Coronary artery (tissue), 2 donors: ENCODE measurements around the gene CLCN3.
"Not testable (repeated sequence)": the region's sequence is repeated elsewhere in the genome, so short reads cannot be mapped to it uniquely, and the experiment has no call there.

ENCODE experiments used
- DNase-seq: peaks from one replicate; pipeline ENCODE4 v3.0.0-alpha.2; 2017; ENCODE audit warnings: low spot score
- H3K27ac ChIP-seq, 2 donors: fragments of 200-600 bp; sonication (generic); one replicate each; pipeline ENCODE4 v1.5.1; 2016 to 2019
- H3K4me3 ChIP-seq: fragments of 200-600 bp; sonication (generic); 2 replicates; pipeline ENCODE4 v1.5.1; 2016; ENCODE audit warnings: mild to moderate bottlenecking, moderate library complexity
- TF ChIP-seq, protein P1 (sequence below): fragments of 200-600 bp; sonication (generic); IDR thresholded peaks from one replicate; pipeline ENCODE4 v1.5.1; 2019; ENCODE audit warnings: antibody characterized with exemption

CLCN3 gene

DNA sequence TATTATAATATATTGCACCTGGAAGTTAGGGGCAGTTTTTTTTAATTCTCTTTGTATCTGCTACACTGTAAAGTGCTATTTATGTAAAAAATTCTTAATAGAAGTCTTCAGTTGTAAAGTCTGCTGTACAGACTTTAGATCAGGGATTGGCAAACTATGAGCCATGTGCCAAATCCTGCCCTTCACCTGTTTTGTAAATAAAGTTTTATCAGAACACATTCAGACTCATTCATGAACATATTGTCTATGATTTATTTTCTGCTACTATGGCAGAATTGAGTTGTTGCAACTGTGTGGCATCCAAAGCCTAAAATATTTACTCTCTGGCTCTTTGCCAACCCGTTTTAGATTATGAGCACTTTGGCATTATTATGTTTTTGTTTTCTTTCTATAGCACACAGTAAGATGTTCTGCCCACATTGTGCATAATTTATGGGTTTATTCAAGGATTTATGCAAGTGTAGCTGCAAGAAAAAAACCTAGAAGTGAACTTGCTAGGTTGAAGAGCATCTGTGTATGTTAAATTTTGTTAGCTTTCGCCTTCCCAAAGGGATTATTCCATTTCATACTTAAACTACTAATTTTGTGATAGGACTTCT, 56.9 kb downstream of the CLCN3 start:
- no peak for DNase-seq

DNA sequence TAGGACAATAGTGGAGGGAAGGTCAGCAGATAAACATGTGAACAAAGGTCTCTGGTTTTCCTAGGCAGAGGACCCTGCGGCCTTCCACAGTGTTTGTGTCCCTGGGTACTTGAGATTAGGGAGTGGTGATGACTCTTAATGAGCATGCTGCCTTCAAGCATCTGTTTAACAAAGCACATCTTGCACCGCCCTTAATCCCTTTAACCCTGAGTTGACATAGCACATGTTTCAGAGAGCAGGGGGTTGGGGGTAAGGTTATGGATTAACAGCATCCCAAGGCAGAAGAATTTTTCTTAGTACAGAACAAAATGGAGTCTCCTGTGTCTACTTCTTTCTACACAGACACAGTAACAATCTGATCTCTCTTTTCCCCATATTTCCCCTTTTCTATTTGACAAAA, 58.1 kb downstream of the CLCN3 start:
- H3K4me3 ChIP-seq, H3K27ac ChIP-seq, DNase-seq: not testable (repeated sequence)

More for the DNA sequence above, 56.9 kb downstream of the CLCN3 start:
- TF ChIP-seq, protein P1, sequence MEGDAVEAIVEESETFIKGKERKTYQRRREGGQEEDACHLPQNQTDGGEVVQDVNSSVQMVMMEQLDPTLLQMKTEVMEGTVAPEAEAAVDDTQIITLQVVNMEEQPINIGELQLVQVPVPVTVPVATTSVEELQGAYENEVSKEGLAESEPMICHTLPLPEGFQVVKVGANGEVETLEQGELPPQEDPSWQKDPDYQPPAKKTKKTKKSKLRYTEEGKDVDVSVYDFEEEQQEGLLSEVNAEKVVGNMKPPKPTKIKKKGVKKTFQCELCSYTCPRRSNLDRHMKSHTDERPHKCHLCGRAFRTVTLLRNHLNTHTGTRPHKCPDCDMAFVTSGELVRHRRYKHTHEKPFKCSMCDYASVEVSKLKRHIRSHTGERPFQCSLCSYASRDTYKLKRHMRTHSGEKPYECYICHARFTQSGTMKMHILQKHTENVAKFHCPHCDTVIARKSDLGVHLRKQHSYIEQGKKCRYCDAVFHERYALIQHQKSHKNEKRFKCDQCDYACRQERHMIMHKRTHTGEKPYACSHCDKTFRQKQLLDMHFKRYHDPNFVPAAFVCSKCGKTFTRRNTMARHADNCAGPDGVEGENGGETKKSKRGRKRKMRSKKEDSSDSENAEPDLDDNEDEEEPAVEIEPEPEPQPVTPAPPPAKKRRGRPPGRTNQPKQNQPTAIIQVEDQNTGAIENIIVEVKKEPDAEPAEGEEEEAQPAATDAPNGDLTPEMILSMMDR = no peak
- no peak overlapping the region for H3K27ac ChIP-seq
- H3K4me3 ChIP-seq = no peak overlapping the region

DNA sequence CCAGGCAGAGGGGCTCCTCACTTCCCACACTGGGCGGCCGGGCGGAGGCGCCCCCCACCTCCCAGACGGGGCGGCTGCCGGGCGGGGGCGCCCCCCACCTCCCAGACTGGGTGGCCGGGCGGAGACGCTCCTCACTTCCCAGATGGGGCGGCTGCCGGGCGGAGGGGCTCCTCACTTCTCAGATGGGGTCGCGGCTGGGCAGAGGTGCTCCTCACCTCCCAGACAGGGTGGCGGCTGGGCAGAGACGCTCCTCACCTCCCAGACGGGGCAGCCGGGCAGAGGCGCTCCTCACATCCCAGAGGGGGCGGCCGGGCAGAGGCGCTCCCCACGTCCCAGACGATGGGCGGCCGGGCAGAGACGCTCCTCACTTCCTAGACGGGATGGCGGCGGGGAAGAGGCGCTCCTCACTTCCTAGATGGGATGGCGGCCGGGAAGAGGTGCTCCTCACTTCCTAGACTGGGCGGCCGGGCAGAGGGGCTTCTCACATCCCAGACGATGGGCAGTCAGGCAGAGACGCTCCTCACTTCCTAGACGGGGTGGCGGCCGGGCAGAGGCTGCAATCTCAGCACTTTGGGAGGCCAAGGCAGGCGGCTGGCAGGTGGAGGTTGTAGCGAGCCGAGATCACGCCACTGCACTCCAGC, 58.7 kb downstream of the CLCN3 start:
- not testable (repeated sequence) for DNase-seq, H3K27ac ChIP-seq, H3K4me3 ChIP-seq

DNA sequence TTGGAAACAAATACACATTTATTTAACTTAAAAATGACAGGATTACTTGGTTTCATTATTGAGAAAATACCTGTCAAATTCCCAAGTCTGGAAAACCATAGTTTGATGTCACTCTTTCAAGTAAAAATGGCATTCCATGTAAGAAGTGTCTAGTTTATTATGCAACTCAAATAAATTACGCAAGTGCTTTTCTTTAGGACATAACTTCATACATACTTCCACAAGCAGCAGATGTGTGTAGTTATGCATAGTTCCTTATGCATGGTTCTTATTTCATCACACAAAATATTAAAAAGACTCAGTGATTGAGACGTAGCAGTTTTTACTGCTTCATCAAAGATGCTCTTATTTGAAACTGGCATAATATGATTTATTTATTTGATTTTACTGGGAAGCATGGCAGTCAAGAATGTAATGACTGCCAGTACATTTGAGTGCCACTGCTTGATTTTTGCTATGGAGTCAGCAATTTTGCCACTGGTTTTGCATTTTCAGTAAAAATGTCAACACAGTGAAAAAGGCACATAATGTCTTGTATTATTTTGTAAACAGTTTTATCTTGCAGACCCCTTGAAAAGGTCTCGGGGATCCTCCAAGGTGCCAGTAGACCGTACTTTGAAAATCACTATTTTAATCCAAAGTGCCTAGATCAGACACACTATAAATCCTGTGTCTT, 62.1 kb downstream of the CLCN3 start:
- DNase-seq = no peak
- TF ChIP-seq, protein P1 = no peak
- no peak overlapping the region for H3K27ac ChIP-seq
- no peak overlapping the region for H3K4me3 ChIP-seq

DNA sequence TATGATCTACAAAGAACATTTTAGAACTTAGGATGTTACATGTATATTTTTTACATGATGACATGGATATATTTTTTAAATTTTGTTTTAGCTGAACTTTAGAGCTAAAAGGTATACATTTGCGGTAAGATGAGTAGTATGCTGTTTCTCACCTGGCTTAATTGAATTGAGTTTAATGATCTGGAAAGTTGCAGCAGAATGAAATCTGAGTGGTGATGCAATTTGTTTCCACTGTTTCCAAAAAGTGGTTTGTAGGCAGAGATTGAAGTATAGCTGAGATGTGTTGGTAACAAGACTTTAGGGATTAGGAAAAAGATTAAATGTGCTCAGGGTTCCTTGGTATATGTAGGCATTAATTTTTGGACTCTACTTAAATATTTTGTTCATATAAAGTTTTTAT, 69.3 kb downstream of the CLCN3 start:
- Histone ChIP-seq H3K27ac (no peak overlapping the region), H3K4me3 (no peak overlapping the region)
- TF ChIP-seq, protein P1 = no peak
- DNase-seq = no peak

DNA sequence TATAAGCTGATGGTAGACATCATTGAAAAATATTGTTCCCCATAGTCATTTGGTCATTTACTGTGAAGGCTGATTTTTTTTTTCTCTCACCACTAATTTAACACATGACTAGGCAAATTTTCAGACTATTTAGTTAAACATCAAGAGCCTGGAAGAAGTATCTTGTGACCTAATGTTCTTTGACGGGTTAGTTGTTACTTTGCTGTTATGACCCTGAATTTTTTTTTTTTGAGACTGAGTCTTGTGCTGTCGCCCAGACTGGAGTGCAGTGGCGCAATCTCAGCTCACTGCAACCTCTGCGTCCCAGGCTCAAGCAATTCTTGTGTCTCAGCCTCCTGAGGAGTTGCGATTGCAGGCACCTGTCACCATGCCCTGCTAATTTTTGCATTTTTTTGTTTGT, 70.4 kb downstream of the CLCN3 start:
- no peak for DNase-seq
- Histone ChIP-seq H3K4me3 (no peak overlapping the region), H3K27ac (no peak overlapping the region)
- TF ChIP-seq, protein P1 = no peak

DNA sequence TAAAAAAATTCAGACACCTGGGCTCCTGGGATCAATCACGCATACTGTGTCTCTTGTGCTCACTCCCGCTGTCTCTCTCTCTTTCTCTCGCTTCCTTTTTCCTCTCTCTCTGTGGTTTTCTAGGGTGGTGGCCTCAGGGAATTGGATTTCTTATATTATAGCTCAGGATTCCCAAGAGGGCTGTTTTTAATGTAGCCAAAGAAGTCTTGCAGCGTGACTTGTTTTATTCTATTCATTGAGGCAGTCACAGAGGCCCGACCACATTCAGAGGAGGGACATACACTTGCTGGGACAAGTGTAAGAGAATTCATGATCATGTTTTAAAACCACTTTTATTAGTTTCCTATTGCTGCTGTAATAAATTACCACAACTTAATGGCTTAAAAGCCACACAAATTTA, 78.0 kb downstream of the CLCN3 start:
- no peak overlapping the region for H3K4me3 ChIP-seq
- TF ChIP-seq, protein P1 = no peak
- no peak for DNase-seq
- H3K27ac ChIP-seq = no peak overlapping the region

DNA sequence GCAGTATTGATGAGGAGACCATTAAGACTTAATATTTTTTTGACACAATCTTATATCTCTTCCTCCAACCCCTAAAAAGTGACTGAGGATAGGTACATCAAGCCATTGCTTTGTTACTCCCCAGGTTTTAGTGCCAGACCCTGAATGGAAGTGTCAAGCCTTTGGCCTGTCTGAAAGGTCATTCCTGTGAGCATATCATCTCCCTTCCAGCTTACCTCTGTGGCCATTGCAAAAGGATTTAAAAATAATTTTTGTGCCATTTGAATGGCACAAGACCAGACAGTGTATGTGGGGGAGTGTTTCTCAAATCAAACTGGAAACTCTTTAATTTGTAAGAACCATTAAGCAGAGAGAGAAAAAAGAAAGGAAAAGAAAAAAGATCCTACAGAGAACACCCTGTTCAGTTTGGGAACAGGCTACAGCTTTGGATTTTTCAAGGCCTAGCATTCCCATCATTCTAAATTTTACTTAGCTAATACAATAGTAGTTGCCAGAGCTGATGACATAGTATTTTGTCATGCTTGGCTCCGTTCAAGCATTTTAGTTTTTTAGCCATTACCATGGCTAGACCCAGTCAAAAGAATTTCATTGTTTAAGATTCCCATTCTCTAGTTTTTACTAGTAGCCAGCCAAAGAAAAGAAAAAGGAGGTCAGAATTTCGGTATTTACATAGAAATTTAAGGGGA, 87.7 kb downstream of the CLCN3 start:
- TF ChIP-seq, protein P1 = no peak
- no peak overlapping the region for H3K4me3 ChIP-seq
- no peak for DNase-seq
- peak overlapping the region in 1 of 2 donors; percentile 52 for H3K27ac ChIP-seq
